Urinary bladder (tissue), 4 donors: ENCODE results near the gene SH3TC1. TPM values are rescaled to one million over a fixed set of nuclear protein-coding genes. Genes with fewer than 3 reads are reported as not detected.

Experiments used
- DNase-seq: peaks from one replicate; pipeline ENCODE4 v3.0.0-alpha.2; 2015; ENCODE audit errors: extremely low spot score
- H3K27ac ChIP-seq: one replicate; pipeline ENCODE4 v1.5.1; 2013; ENCODE audit warnings: low read depth, mild to moderate bottlenecking, moderate library complexity
- H3K36me3 ChIP-seq: one replicate; pipeline ENCODE4 v1.6.1; 2013; ENCODE audit warnings: mild to moderate bottlenecking, moderate library complexity; ENCODE audit not compliant: insufficient read depth
- H3K4me1 ChIP-seq: one replicate; pipeline ENCODE4 v1.6.1; 2013; ENCODE audit warnings: mild to moderate bottlenecking, moderate library complexity; ENCODE audit not compliant: insufficient read depth
- H3K4me3 ChIP-seq: one replicate; pipeline ENCODE4 v1.5.1; 2013; ENCODE audit warnings: low read depth, low read length
- WGBS: extraction: QIAGEN DNeasy Blood & Tissue Kit; methylation state at CpG from one replicate; pipeline ENCODE4 v1.1.7; 2013; 5-methylcytosine and 5-hydroxymethylcytosine counted together
- polyA plus RNA-seq: library from polyadenylated mRNA; stranded (reverse); fragments of 200-250 nt; gene quantifications from one replicate; pipeline ENCODE4 v1.2.3, GENCODE V29; 2013
- total RNA-seq: library from RNA; depleted of rRNA; stranded (reverse); fragments of >200 nt; gene quantifications from one replicate; pipeline ENCODE4 v1.2.3, GENCODE V29; 2014
- donor health status: healthy with polysubstance abuse.
- donor health status: healthy.

Gene SH3TC1
- total and polyA plus RNA-seq, 2 donors, result 17.2 to 20.5 TPM

- Histone ChIP-seq H3K27ac (no peak overlapping the region), H3K36me3 (no peaks in the 10 kb centered on the region), H3K4me3 (no peak overlapping the region), H3K4me1 (no peaks in the 10 kb centered on the region)
- WGBS, result 30% methylated on average over 19 of the region's 19 CpGs
- DNase-seq, result peak; percentile 77
Observed at GRCh38 chr4:8274765-8275547, 75.9 kb downstream of the SH3TC1 start.

DNA sequence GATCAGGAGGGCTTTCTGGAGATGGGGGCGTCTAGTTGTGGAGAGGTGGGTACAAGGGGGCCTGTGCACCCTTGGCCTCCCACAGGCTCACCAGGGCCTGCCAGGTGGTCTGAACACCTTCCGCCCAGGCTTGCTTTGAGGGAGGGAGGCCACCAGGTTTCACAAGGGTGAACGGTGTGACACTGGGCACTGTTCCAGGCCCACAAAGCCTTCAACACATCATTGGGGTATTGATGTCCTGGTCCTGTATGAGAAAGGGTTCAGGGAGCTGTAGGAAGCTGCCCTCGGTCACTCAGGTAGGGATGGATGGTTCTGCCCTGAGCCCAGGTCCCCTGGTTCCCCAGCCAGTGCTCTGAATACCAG lies 76.4 kb downstream of the SH3TC1 start:
- H3K36me3 ChIP-seq, result no peaks in the 10 kb centered on the region
- no peaks in the 10 kb centered on the region for H3K4me1 ChIP-seq
- no peak overlapping the region for H3K27ac ChIP-seq
- 71% methylated on average over 4 of the region's 4 CpGs for WGBS
- H3K4me3 ChIP-seq, result no peak overlapping the region
- DNase-seq, result no peak

- 53% methylated on average over 24 of the region's 24 CpGs for WGBS
- Histone ChIP-seq H3K36me3 (no peaks in the 10 kb centered on the region), H3K27ac (no peak overlapping the region), H3K4me1 (no peaks in the 10 kb centered on the region), H3K4me3 (no peak overlapping the region)
- no peak for DNase-seq
Observed at GRCh38 chr4:8276358-8277240, 77.5 kb downstream of the SH3TC1 start.

DNA sequence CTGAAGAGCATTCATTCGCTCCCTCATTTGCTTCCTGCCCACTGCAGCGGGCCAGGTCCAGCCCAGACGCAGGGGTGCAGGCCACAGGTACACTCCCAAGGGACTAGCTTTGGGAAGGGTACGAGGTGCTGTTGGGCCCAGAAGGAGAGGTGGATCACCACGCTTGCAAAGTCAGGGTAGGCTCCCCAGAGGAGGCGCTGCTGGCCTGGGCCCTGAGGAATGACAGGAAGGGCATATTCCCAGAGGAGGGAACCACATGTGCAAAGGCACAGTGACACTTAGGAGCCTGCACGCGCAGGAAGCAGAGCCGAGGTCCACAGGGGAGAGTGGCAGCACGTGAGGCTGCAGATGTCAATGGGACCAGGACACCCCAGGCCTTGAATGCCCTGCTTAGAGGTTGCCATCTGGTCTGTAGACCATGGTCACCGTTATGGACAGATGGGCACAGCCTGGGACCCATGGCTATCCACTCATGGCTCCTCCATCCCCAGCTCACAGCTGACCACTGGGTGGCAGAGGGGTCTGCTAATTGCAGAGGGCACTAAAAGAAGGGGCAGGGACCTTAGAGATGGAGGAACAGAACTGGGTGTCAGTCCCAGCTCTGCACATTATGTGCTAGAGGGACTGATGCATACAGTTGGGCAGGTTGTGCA lies 78.4 kb downstream of the SH3TC1 start:
- DNase-seq, result no peak
- H3K4me1 ChIP-seq, result no peaks in the 10 kb centered on the region
- H3K27ac ChIP-seq, result no peak overlapping the region

DNA sequence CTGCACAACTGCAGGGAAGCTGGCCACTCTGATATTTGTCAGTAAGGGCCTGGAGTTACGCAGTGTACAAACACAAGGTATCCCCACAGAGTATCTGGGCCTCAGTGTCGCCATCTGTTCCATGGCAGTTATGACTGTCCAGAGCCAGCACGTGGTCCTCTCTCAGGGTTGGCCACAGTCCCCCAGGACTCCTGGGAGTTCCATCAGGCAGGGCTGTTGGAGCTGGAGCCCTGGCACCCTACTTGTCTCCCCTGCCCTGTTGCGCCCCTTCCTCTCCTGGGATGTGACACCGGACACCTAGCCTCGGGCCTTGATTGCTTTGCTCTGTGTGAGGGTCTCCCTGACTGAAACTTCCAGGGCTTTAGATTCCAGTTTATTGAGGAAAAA lies 78.9 kb downstream of the SH3TC1 start:
- H3K4me1 ChIP-seq, result no peaks in the 10 kb centered on the region
- no peak overlapping the region for H3K27ac ChIP-seq
- DNase-seq, result no peak
- no peaks in the 10 kb centered on the region for H3K36me3 ChIP-seq
- 53% methylated on average over 6 of the region's 6 CpGs for WGBS
- H3K4me3 ChIP-seq, result no peak overlapping the region

More for the DNA sequence above, 78.4 kb downstream of the SH3TC1 start:
- Histone ChIP-seq H3K4me3 (no peak overlapping the region), H3K36me3 (no peaks in the 10 kb centered on the region)
- 88% methylated on average over 11 of the region's 11 CpGs for WGBS

DNA sequence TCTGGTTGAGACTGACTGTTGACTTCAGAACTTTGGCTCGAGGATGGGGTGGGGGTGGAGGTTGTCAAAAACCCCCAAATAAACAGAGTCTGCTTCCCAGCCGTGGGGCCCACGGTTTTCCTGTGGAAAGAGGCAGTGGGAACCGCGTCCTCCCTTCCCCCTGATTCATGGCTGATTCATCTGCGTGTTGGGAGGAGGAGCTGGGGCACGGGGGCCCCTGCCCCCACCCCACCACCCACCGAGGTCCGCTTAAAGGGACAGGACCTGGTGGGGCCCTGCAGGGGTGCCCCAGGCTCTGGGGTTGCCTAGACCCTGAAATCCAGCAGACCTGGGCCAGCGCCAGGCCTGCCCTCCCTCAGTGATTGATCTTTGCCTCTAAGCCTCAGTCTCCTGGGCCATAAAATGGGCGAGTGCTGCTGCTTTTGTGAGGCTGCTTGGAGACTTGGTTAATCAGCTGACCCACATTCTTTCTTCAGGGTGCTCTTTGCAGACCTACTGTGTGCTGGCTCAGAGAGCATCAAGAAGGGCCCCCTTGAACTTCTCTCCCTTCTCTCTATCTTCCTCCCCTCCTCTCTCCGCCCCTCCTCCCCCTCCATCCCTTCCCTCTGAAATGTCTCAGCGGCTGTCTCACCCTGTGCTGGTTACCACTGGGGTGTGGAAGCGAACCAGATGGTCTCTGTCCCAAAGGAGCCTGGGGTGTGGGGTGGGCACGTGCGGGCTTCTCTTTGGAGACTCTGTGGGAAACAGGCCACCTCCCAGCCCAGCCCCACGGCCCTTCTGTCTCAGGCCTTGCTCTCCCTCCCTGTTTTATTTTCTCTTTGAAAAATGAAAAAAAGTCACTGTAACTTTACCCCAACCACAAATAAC lies 79.6 kb downstream of the SH3TC1 start:
- Histone ChIP-seq H3K4me3 (no peak overlapping the region), H3K36me3 (no peaks in the 10 kb centered on the region), H3K27ac (no peak overlapping the region), H3K4me1 (no peaks in the 10 kb centered on the region)
- no peak for DNase-seq
- 30% methylated on average over 17 of the region's 17 CpGs for WGBS

DNA sequence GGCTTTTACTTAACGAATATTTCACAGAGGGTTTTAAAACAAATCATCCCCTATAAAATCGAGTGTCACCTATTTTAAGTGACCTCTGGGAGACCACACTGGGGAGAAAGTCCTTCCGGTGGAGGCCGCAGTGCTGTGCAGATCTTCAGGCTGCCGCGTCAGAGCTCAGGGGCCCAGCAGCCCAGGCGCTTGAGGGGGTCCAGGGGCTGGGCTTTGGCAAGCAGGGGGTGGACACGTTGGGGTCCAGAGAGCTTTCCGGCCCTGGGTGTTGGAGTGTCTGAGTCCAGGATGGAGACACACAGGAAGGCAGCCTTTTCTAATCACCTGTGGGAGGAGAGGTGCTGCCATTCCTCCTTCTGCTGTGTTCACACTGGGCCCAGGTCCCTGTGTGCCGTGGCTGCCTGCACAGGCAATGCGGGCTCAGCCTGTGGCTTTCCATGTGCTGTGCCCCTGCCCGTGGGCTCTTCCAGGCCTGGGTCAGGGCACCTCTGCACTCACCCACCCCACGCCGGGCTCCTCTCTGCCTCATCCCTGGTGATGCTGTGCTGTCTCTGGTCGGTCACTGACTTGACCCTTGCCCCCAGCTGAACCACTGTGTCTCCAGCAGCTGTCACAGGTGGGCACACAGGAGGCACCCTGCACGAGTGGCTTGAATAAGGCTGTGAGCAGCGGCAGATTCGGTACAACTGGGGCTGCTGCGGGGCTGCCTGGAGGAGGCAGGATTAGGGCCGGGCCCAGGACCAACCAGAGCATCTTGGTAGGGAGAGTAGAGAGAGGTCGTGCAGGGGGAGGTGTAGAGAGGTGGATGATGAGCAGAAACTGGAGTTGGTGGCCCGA lies 80.4 kb downstream of the SH3TC1 start:
- no peak for DNase-seq
- WGBS, result 87% methylated on average over 22 of the region's 22 CpGs
- no peaks in the 10 kb centered on the region for H3K4me1 ChIP-seq
- H3K27ac ChIP-seq, result no peak overlapping the region
- H3K4me3 ChIP-seq, result no peak overlapping the region
- no peaks in the 10 kb centered on the region for H3K36me3 ChIP-seq

GRCh38 chr4:8280158-8280875 lies 81.2 kb downstream of the SH3TC1 start:
- H3K36me3 ChIP-seq, result no peaks in the 10 kb centered on the region
- 89% methylated on average over 25 of the region's 25 CpGs for WGBS
- H3K4me1 ChIP-seq, result no peaks in the 10 kb centered on the region
- H3K4me3 ChIP-seq, result no peak overlapping the region
- no peak overlapping the region for H3K27ac ChIP-seq
- DNase-seq, result no peak

DNA sequence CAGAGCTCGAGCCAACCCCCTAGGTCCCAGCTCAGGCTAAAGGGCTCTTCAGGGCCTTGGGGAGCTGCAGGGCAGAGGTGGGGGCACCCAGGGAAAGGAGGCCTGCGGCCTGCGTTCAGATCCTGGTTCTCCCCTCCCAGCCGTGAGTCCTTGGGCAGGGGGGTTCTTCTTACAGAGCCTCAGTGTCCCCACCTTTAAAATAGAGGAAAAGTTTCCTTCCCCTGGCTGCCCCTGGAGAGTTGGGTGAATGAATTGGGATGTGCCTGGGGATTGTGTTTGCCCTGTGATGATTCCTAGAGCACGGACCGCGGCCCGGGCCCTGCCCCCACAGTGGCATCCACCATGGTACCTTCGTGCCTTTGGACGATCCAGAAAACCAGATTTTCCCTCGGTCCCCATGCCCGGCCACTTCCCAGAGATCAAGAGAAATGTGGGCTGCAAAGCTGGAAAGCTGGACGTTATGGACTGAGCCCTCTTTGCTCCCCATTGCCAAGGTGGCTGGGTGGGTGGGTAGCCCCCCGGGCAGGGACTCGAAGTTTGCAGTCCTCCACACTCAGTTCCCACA lies 81.9 kb downstream of the SH3TC1 start:
- no peak overlapping the region for H3K27ac ChIP-seq
- H3K36me3 ChIP-seq, result no peaks in the 10 kb centered on the region
- DNase-seq, result no peak
- H3K4me3 ChIP-seq, result no peak overlapping the region
- H3K4me1 ChIP-seq, result no peaks in the 10 kb centered on the region
- 92% methylated on average over 15 of the region's 15 CpGs for WGBS

GRCh38 chr4:8281519-8282133 lies 82.5 kb downstream of the SH3TC1 start:
- H3K4me3 ChIP-seq, result no peak overlapping the region
- no peaks in the 10 kb centered on the region for H3K4me1 ChIP-seq
- 40% methylated on average over 19 of the region's 19 CpGs for WGBS
- no peak for DNase-seq
- peak overlapping the region; percentile 7 for H3K27ac ChIP-seq
- H3K36me3 ChIP-seq, result no peaks in the 10 kb centered on the region

GRCh38 chr4:8282134-8282641 lies 83.1 kb downstream of the SH3TC1 start:
- WGBS, result 93% methylated on average over 14 of the region's 14 CpGs
- Histone ChIP-seq H3K4me1 (no peaks in the 10 kb centered on the region), H3K36me3 (no peaks in the 10 kb centered on the region), H3K27ac (peak overlapping the region; percentile 7), H3K4me3 (no peak overlapping the region)
- no peak for DNase-seq
